SK-N-SH treated with all-trans-retinoic acid at 6 μM for 48 hours (cell line): ENCODE results near the gene SCAF1.
"Not testable (repeated sequence)": the region's sequence is repeated elsewhere in the genome, so short reads cannot be mapped to it uniquely, and the experiment has no call there.

Experiments used
- BACH2 ChIP-seq: fragments of 250-450 bp; sonication (Bioruptor Pico); IDR thresholded peaks from 2 replicates; pipeline ENCODE4 v1.9.0; 2021; ENCODE audit warnings: mild to moderate bottlenecking, borderline replicate concordance
- CSDC2 ChIP-seq: fragments of 250-450 bp; sonication (Bioruptor Pico); IDR thresholded peaks from 2 replicates; pipeline ENCODE4 v1.5.0; 2020; ENCODE audit warnings: mild to moderate bottlenecking, moderate library complexity
- PATZ1 ChIP-seq: fragments of 250-450 bp; sonication (Bioruptor Pico); IDR thresholded peaks from 2 replicates; pipeline ENCODE4 v1.8.0; 2020; ENCODE audit warnings: mild to moderate bottlenecking, moderate library complexity, borderline replicate concordance
- ZNF70 ChIP-seq: fragments of 450-650 bp; formaldehyde crosslinking; IDR thresholded peaks from 2 replicates; pipeline ENCODE4 v1.5.0; 2020; ENCODE audit warnings: mild to moderate bottlenecking, moderate library complexity
- TF ChIP-seq, protein P1 (sequence below): fragments of 250-450 bp; sonication (Bioruptor Pico); IDR thresholded peaks from 2 replicates; pipeline ENCODE4 v1.8.0; 2021; ENCODE audit warnings: low read depth, mild to moderate bottlenecking, moderate library complexity, borderline replicate concordance

DNA sequence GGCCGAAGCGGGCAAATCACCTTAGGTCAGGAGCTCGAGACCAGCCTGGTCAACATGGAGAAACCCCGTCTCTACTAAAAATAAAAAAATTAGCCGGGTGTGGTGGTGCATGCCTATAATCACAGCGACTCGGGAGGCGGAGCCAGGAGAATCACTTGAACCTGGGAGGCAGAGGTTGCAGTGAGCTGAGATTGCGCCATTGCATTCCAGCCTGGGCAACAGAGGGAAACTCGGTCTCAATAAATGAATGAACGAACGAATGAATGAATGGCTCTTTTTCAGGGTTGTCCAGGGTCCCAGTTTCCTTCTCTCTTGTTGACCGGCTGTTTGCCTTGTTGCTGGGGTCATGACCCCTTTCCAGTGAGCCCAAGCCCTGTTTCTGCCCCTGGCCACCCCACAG lies 24.1 kb upstream of the SCAF1 start:
- not testable (repeated sequence) for TF ChIP-seq PATZ1 (CRISPR knock-in tag); BACH2 (CRISPR knock-in tag); ZNF70 (CRISPR knock-in tag); CSDC2
- TF ChIP-seq, protein P1, sequence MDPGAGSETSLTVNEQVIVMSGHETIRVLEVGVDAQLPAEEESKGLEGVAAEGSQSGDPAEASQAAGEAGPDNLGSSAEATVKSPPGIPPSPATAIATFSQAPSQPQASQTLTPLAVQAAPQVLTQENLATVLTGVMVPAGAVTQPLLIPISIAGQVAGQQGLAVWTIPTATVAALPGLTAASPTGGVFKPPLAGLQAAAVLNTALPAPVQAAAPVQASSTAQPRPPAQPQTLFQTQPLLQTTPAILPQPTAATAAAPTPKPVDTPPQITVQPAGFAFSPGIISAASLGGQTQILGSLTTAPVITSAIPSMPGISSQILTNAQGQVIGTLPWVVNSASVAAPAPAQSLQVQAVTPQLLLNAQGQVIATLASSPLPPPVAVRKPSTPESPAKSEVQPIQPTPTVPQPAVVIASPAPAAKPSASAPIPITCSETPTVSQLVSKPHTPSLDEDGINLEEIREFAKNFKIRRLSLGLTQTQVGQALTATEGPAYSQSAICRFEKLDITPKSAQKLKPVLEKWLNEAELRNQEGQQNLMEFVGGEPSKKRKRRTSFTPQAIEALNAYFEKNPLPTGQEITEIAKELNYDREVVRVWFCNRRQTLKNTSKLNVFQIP (CRISPR knock-in tag): not testable (repeated sequence)
